ENCODE measurements around the gene EML2. TPM values are rescaled to one million over a fixed set of nuclear protein-coding genes. Genes with fewer than 3 reads are reported as not detected.
A peak's percentile ranks its signal among the peaks of the same experiment; 100 is the strongest.

The EML2 gene
- polyA plus RNA-seq, 1 donor from 2014 or later, result 18.9 TPM

- Histone ChIP-seq H3F3A (ENCODE audit: insufficient read depth, low read length, poor library complexity, severe bottlenecking) (no peaks in the 10 kb centered on the region), H3K79me2 (replicated peaks; ENCODE audit: insufficient read depth, low read length) (no peaks in the 10 kb centered on the region), H4K20me1 (ENCODE audit: insufficient read depth) (no peaks in the 10 kb centered on the region), H3K9me2 (ENCODE audit: insufficient read depth, low read length) (no peaks in the 10 kb centered on the region), H3K9ac (ENCODE audit: low read length) (no peak overlapping the region), H3K9me3 (ENCODE audit: low read length) (no peaks in the 10 kb centered on the region), H3K27ac (ENCODE audit: low read length) (no peak overlapping the region), H3K36me3 (ENCODE audit: insufficient read depth, low read length) (no peaks in the 10 kb centered on the region), H3K4me2 (ENCODE audit: low read length) (no peak overlapping the region), H2AFZ (ENCODE audit: low read depth, low read length) (no peak overlapping the region), H3K27me3 (ENCODE audit: insufficient read depth, low read depth, low read length) (peaks cover 83% of the 10 kb centered on the region), H3K4me3 (ENCODE audit: low read length) (peak overlapping the region; percentile 13)
- TF ChIP-seq TAF1 (IDR thresholded peaks at IDR 0.05; ENCODE audit: low read depth) (no peak), MXI1 (conservative IDR thresholded peaks at IDR 0.05; ENCODE audit: poor library complexity, severe bottlenecking) (no peak), EZH2 (IDR thresholded peaks at IDR 0.05; ENCODE audit: borderline replicate concordance, insufficient read depth, low read length, poor library complexity, severe bottlenecking) (no peak), SMC3 (conservative IDR thresholded peaks at IDR 0.05; ENCODE audit: poor library complexity) (no peak), CTCF (IDR thresholded peaks at IDR 0.05; ENCODE audit: poor library complexity, severe bottlenecking) (no peak), EP300 (conservative IDR thresholded peaks at IDR 0.05; ENCODE audit: poor library complexity, severe bottlenecking) (no peak), POLR2AphosphoS5 (IDR thresholded peaks at IDR 0.05) (no peak), RAD21 (conservative IDR thresholded peaks at IDR 0.05) (no peak)
- TF ChIP-seq, protein P1, sequence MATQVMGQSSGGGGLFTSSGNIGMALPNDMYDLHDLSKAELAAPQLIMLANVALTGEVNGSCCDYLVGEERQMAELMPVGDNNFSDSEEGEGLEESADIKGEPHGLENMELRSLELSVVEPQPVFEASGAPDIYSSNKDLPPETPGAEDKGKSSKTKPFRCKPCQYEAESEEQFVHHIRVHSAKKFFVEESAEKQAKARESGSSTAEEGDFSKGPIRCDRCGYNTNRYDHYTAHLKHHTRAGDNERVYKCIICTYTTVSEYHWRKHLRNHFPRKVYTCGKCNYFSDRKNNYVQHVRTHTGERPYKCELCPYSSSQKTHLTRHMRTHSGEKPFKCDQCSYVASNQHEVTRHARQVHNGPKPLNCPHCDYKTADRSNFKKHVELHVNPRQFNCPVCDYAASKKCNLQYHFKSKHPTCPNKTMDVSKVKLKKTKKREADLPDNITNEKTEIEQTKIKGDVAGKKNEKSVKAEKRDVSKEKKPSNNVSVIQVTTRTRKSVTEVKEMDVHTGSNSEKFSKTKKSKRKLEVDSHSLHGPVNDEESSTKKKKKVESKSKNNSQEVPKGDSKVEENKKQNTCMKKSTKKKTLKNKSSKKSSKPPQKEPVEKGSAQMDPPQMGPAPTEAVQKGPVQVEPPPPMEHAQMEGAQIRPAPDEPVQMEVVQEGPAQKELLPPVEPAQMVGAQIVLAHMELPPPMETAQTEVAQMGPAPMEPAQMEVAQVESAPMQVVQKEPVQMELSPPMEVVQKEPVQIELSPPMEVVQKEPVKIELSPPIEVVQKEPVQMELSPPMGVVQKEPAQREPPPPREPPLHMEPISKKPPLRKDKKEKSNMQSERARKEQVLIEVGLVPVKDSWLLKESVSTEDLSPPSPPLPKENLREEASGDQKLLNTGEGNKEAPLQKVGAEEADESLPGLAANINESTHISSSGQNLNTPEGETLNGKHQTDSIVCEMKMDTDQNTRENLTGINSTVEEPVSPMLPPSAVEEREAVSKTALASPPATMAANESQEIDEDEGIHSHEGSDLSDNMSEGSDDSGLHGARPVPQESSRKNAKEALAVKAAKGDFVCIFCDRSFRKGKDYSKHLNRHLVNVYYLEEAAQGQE (IDR thresholded peaks at IDR 0.05; ENCODE audit: borderline replicate concordance), result no peak
These were observed 40.8 kb downstream of the EML2 start for GRCh38 chr19:45598267-45599001.

DNA sequence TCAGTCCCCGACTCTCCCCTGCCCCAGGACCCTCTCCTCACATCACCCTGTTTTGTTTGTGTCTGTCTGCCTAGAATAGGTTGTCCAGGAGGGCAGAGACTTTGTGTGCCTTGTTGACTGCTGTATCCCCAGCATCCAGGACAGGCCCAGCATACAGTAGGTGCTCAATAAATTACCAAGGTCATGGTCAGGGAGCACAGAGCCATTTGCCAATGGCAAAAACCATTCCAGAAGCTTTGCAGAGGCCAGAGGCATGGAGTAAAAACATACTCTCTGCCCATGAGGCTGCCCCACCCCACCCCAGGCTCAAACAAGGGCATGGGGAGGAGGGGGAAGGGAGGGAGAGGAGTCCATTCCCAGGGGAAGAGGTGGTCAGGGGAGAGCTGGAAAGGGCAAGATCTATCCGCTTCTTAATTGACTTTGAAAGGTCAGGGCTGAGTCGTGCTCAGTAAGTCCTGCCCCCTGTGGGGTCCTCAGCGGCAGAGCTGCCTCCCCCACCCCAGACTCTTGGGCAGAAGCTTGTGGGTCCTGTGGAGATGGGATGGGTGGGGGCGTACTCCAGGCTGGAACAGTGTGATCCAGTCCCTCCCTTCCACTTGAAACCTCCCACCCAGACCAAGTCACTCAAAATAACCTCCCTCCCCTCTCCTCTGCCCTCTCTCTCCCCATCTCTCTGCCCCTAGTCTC is 41.6 kb downstream of the EML2 start:
- no peak overlapping the region for H3K4me2 ChIP-seq (ENCODE audit: low read length)
- H3K79me2 ChIP-seq (replicated peaks; ENCODE audit: insufficient read depth, low read length), result no peaks in the 10 kb centered on the region
- no peaks in the 10 kb centered on the region for H4K20me1 ChIP-seq (ENCODE audit: insufficient read depth)
- H3K4me3 ChIP-seq (ENCODE audit: low read length), result peak overlapping the region; percentile 13
- no peak for TF ChIP-seq CTCF (IDR thresholded peaks at IDR 0.05; ENCODE audit: poor library complexity, severe bottlenecking)
- no peak for TF ChIP-seq EZH2 (IDR thresholded peaks at IDR 0.05; ENCODE audit: borderline replicate concordance, insufficient read depth, low read length, poor library complexity, severe bottlenecking)
- H3K9ac ChIP-seq (ENCODE audit: low read length), result no peak overlapping the region
- H3K9me3 ChIP-seq (ENCODE audit: low read length), result no peaks in the 10 kb centered on the region
- no peaks in the 10 kb centered on the region for H3K36me3 ChIP-seq (ENCODE audit: insufficient read depth, low read length)
- H3K27me3 ChIP-seq (ENCODE audit: insufficient read depth, low read depth, low read length), result peaks cover 74% of the 10 kb centered on the region
- H3F3A ChIP-seq (ENCODE audit: insufficient read depth, low read length, poor library complexity, severe bottlenecking), result no peaks in the 10 kb centered on the region
- H2AFZ ChIP-seq (ENCODE audit: low read depth, low read length), result no peak overlapping the region
- no peak overlapping the region for H3K27ac ChIP-seq (ENCODE audit: low read length)
- H3K9me2 ChIP-seq (ENCODE audit: insufficient read depth, low read length), result no peaks in the 10 kb centered on the region

Data from neural cell (in vitro differentiated cells).